Uterus (tissue), 2 donors: ENCODE results near the gene TIMP1.

Experiments
- CTCF ChIP-seq, 4 experiments: fragments of 200-600 bp in 2 of 4; fragments of 450-650 bp in 2 of 4; sonication (generic) in 2 of 4; IDR thresholded peaks; one replicate each; pipeline ENCODE4 v1.5.1; 2016 to 2019; ENCODE audit warnings: antibody characterized with exemption in 4 of 4, mild to moderate bottlenecking in 2 of 4, moderate library complexity in 1 of 4
- POLR2A ChIP-seq, 2 donors: fragments of 450-650 bp; IDR thresholded peaks; one replicate each; pipeline ENCODE4 v1.6.1; 2016; ENCODE audit warnings: antibody characterized with exemption in 2 of 2, mild to moderate bottlenecking in 1 of 2, moderate library complexity in 1 of 2

- TF ChIP-seq POLR2A (IDR thresholded peaks at IDR 0.05) (no peak), CTCF (IDR thresholded peaks at IDR 0.05) (no peak)
Observed at GRCh38 chrX:47564438-47565085, 17.7 kb upstream of the TIMP1 start.
